Astrocyte (in vitro differentiated cells and primary cell): ENCODE results near the gene ZBTB11. TPM values are rescaled to one million over a fixed set of nuclear protein-coding genes. Genes with fewer than 3 reads are reported as not detected.

ENCODE experiments used
- DNase-seq: peaks from one replicate; pipeline ENCODE4 v3.0.0-alpha.2; 2010; ENCODE audit warnings: low read depth
- FAIRE-seq: peaks from 2 replicates; lab custom pipeline; 2011; peaks lifted over from hg19 to GRCh38; lab: Jason Lieb, UNC
- H2AFZ ChIP-seq: 2 replicates; pipeline ENCODE4 v1.6.0; 2012; ENCODE audit warnings: low read depth, low read length, inconsistent platforms
- H3K27ac ChIP-seq: 2 replicates; pipeline ENCODE4 v1.5.1; 2011; ENCODE audit warnings: low read depth, low read length, inconsistent platforms
- H3K27me3 ChIP-seq: 2 replicates; pipeline ENCODE4 v1.6.0; 2011; ENCODE audit warnings: low read length, inconsistent platforms; ENCODE audit not compliant: insufficient read depth
- H3K36me3 ChIP-seq: 2 replicates; pipeline ENCODE4 v1.5.1; 2011; ENCODE audit warnings: low read length, inconsistent platforms; ENCODE audit not compliant: insufficient read depth
- H3K4me1 ChIP-seq: 2 replicates; pipeline ENCODE4 v1.5.1; 2011; ENCODE audit warnings: low read length, inconsistent platforms; ENCODE audit not compliant: insufficient read depth
- H3K4me2 ChIP-seq: 2 replicates; pipeline ENCODE4 v1.6.0; 2012; ENCODE audit warnings: low read length, inconsistent platforms
- H3K4me3 ChIP-seq: 2 replicates; pipeline ENCODE4 v1.5.1; 2011; ENCODE audit warnings: low read depth, mild to moderate bottlenecking, low read length, inconsistent platforms; ENCODE audit not compliant: insufficient read depth
- H3K79me2 ChIP-seq: 2 replicates; pipeline ENCODE4 v1.6.0; 2012; ENCODE audit warnings: mild to moderate bottlenecking, low read length, inconsistent platforms; ENCODE audit not compliant: insufficient read depth
- H3K9ac ChIP-seq: 2 replicates; pipeline ENCODE4 v1.6.0; 2012; ENCODE audit warnings: mild to moderate bottlenecking, low read length, inconsistent platforms
- H3K9me3 ChIP-seq: 2 replicates; pipeline ENCODE4 v1.5.1; 2012; ENCODE audit warnings: low read depth, mild to moderate bottlenecking, low read length, inconsistent platforms; ENCODE audit not compliant: insufficient read depth
- H4K20me1 ChIP-seq: 2 replicates; pipeline ENCODE4 v1.6.0; 2012; ENCODE audit warnings: low read length, inconsistent platforms; ENCODE audit not compliant: insufficient read depth
- H3K27ac Mint-ChIP-seq: one replicate; pipeline ENCODE4 v1.8.0; 2021; ENCODE audit warnings: mild to moderate bottlenecking, mixed read lengths; ENCODE audit not compliant: unreplicated experiment
- H3K27me3 Mint-ChIP-seq: one replicate; pipeline ENCODE4 v1.8.0; 2021; ENCODE audit warnings: low read depth, mixed read lengths; ENCODE audit not compliant: unreplicated experiment
- H3K36me3 Mint-ChIP-seq: one replicate; pipeline ENCODE4 v1.8.0; 2021; ENCODE audit warnings: low read depth, mixed read lengths; ENCODE audit not compliant: unreplicated experiment
- H3K4me1 Mint-ChIP-seq: one replicate; pipeline ENCODE4 v1.8.0; 2021; ENCODE audit warnings: low read depth, mixed read lengths; ENCODE audit not compliant: unreplicated experiment
- H3K4me3 Mint-ChIP-seq: one replicate; pipeline ENCODE4 v1.8.0; 2021; ENCODE audit warnings: mild to moderate bottlenecking, moderate library complexity, mixed read lengths; ENCODE audit not compliant: unreplicated experiment
- H3K9me3 Mint-ChIP-seq: one replicate; pipeline ENCODE4 v1.8.0; 2021; ENCODE audit warnings: mild to moderate bottlenecking, mixed read lengths; ENCODE audit not compliant: unreplicated experiment
- EZH2 ChIP-seq: IDR thresholded peaks from 2 replicates; pipeline ENCODE4 v1.6.1; 2012; ENCODE audit warnings: mild to moderate bottlenecking, low read length, inconsistent platforms; ENCODE audit not compliant: insufficient read depth
- total RNA-seq: library from RNA; stranded (reverse); gene quantifications from 2 replicates; pipeline ENCODE4 v1.2.1, GENCODE V29; 2021
- TF ChIP-seq, protein P1 (sequence below): IDR thresholded peaks from 2 replicates; pipeline ENCODE4 v1.5.1; 2011; ENCODE audit warnings: low read depth, mild to moderate bottlenecking, inconsistent platforms, low read length, moderate library complexity; ENCODE audit not compliant: insufficient read depth

Gene ZBTB11
- total RNA-seq, 1 donor from 2014 or later, result 20.9 TPM

DNA sequence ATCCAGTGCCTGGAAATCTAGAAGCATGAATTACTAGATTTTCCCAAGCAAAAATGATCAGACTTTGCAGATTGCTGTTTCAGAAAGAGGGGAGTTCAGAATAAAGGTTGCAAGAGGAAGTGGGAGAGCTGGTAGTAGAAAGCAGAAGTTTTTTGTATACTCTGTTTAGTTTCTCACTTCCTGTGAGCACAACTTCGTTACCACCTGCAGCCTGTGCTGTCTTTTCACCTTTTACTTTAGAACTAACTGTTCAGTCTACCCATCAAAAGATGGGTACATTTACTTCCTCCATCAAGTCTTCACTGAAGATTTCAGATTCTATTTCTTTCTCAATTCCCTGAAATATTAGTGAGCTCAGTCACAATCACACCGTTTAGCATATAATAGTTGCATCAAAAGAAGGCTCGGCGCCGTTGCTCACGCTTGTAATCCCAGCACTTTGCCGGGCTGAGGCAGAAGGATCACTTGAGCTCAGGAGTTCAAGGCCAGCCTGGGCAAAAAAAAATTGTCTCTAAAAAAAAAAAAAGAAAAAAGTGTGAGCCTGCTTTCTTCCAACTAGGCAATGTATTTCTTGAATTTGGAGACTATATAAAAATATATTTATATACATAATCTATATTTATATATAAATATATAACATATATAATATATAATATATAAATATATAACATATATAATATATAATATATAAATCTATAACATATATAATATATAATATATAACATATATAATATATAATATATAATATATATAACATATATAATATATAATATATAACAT lies 45.7 kb upstream of the ZBTB11 start:
- no peak for TF ChIP-seq EZH2
- TF ChIP-seq, protein P1, sequence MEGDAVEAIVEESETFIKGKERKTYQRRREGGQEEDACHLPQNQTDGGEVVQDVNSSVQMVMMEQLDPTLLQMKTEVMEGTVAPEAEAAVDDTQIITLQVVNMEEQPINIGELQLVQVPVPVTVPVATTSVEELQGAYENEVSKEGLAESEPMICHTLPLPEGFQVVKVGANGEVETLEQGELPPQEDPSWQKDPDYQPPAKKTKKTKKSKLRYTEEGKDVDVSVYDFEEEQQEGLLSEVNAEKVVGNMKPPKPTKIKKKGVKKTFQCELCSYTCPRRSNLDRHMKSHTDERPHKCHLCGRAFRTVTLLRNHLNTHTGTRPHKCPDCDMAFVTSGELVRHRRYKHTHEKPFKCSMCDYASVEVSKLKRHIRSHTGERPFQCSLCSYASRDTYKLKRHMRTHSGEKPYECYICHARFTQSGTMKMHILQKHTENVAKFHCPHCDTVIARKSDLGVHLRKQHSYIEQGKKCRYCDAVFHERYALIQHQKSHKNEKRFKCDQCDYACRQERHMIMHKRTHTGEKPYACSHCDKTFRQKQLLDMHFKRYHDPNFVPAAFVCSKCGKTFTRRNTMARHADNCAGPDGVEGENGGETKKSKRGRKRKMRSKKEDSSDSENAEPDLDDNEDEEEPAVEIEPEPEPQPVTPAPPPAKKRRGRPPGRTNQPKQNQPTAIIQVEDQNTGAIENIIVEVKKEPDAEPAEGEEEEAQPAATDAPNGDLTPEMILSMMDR, result no peak
- Histone ChIP-seq H3K9me3 (no peaks in the 10 kb centered on the region), H3K36me3 (peaks cover 4% of the 10 kb centered on the region), H3K4me2 (no peak overlapping the region), H3K27ac (no peak overlapping the region), H4K20me1 (no peaks in the 10 kb centered on the region), H3K79me2 (peaks cover 23% of the 10 kb centered on the region), H3K4me1 (peaks cover 3% of the 10 kb centered on the region), H3K27me3 (no peaks in the 10 kb centered on the region), H3K9ac (no peak overlapping the region), H3K4me3 (no peak overlapping the region), H2AFZ (no peak overlapping the region)
- H3K36me3 Mint-ChIP-seq, result no peaks in the 10 kb centered on the region
- H3K9me3 Mint-ChIP-seq, result no peaks in the 10 kb centered on the region
- H3K27ac Mint-ChIP-seq, result no peak overlapping the region
- no peak for DNase-seq
- H3K27me3 Mint-ChIP-seq, result no peaks in the 10 kb centered on the region
- FAIRE-seq, result no peak
- H3K4me3 Mint-ChIP-seq, result no peak overlapping the region
- H3K4me1 Mint-ChIP-seq, result peaks cover 1% of the 10 kb centered on the region

DNA sequence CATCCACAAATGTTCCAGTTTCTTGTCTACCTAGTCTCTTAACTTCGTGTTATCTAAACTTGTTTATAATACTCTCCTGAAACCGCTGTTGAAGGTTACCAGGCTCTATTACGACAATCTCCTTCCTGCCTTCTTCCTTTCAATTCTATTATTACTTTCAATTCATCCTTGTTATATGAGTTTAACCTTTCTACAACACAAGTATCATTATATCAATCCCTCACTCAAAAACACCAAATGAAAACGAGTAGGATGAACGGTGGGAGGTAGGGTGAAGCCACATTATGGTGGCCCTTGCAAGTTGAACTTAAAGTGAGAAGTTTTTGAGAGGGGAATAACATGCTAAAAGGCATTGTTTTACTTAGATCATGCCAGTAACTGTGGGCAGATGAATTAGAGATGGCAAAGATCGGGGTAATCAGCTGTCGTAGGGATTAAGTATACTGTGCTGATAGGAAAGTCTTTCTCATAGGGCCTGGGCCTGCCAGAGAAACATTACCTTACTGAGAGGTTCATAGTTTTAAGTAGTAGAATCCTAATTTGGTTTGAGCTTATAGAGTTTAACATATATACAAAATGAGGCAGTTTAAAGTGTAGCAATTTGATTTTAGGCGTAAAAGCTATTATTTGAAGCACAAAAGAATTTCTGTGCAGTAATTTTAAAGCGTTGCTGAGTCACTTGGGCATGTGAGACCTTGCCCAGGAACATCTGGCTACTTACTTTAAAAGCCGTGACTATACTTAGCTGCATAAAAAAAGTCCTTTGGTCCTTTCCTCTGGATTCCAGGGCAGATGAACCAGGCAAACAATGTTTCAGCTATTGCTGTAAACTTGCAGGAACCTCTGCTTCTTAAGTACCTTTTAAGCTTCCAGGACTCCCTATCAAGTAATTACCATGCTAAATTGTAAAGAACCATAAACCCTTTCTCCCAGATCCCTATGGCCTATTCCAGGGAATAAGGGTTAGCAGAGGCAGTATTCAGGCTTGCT lies 44.2 kb upstream of the ZBTB11 start:
- H3K9me3 Mint-ChIP-seq, result no peaks in the 10 kb centered on the region
- no peaks in the 10 kb centered on the region for H3K36me3 Mint-ChIP-seq
- Histone ChIP-seq H3K27ac (no peak overlapping the region), H3K79me2 (peaks cover 14% of the 10 kb centered on the region), H3K36me3 (no peaks in the 10 kb centered on the region), H3K9me3 (no peaks in the 10 kb centered on the region), H3K4me2 (no peak overlapping the region), H4K20me1 (no peaks in the 10 kb centered on the region), H2AFZ (no peak overlapping the region), H3K9ac (no peak overlapping the region), H3K27me3 (no peaks in the 10 kb centered on the region), H3K4me1 (peaks cover 2% of the 10 kb centered on the region), H3K4me3 (no peak overlapping the region)
- DNase-seq (peak; percentile 11), FAIRE-seq (no peak)
- peaks cover 1% of the 10 kb centered on the region for H3K4me1 Mint-ChIP-seq
- H3K4me3 Mint-ChIP-seq, result no peak overlapping the region
- H3K27me3 Mint-ChIP-seq, result no peaks in the 10 kb centered on the region
- peak overlapping the region; percentile 7 for H3K27ac Mint-ChIP-seq
- TF ChIP-seq, protein P1, result no peak
- TF ChIP-seq EZH2, result no peak
